HG02973 (cell line): Measurements from ENCODE around the gene SLC17A3.
A peak's percentile ranks its signal among the peaks of the same experiment; 100 is the strongest.

ENCODE experiments used
- ATAC-seq: cut with Tn5 transposase; IDR thresholded peaks from one replicate; pipeline ENCODE4 v1.9.1; 2021; ENCODE audit warnings: moderate library complexity; ENCODE audit not compliant: unreplicated experiment

SLC17A3 gene

DNA sequence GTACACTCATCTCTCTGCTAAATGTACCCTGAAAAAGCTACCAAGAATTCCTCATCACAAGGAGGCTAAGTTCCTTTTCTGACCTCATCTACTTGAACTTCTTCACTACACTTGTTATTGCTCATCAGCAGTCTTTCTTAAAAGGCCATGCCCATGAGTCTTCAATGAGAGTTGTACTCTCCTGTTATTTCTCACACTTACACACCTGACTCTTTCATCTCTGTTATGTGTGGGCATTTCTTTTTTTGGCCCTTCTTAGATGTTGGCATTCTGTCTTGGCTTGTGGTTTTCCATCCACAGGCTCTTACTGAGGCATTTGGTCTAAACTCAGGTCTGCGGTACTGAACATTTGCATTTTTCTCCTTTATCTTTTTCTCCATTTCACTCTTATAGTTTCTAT is 31.5 kb downstream of the SLC17A3 start:
- peak; percentile 56 for ATAC-seq

GRCh38 chr6:25835442-25836283 is 38.4 kb downstream of the SLC17A3 start:
- no peak for ATAC-seq

GRCh38 chr6:25834950-25835349 is 39.1 kb downstream of the SLC17A3 start:
- ATAC-seq = no peak

- no peak for ATAC-seq
These were observed 40.9 kb downstream of the SLC17A3 start for GRCh38 chr6:25833136-25833535.

- ATAC-seq = no peak
These were observed 41.4 kb downstream of the SLC17A3 start for GRCh38 chr6:25832670-25833069.

DNA sequence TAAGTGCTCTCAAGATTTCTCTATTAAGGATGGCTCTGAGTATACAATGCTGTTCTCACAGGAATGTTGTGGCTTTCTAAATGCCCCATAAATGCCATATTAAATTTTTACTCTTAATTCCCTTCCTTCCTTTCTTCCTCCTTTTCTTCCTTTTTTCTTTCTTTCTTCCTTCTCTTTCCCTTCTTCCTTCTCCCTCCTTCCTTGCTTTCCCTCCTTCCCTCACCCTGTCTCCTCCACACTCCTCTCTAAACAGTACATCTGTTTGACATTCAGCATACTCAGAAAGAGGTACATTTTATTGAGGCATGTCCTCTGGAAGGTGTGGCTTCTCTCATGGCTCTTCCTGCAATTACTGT is 41.8 kb downstream of the SLC17A3 start:
- ATAC-seq = no peak

DNA sequence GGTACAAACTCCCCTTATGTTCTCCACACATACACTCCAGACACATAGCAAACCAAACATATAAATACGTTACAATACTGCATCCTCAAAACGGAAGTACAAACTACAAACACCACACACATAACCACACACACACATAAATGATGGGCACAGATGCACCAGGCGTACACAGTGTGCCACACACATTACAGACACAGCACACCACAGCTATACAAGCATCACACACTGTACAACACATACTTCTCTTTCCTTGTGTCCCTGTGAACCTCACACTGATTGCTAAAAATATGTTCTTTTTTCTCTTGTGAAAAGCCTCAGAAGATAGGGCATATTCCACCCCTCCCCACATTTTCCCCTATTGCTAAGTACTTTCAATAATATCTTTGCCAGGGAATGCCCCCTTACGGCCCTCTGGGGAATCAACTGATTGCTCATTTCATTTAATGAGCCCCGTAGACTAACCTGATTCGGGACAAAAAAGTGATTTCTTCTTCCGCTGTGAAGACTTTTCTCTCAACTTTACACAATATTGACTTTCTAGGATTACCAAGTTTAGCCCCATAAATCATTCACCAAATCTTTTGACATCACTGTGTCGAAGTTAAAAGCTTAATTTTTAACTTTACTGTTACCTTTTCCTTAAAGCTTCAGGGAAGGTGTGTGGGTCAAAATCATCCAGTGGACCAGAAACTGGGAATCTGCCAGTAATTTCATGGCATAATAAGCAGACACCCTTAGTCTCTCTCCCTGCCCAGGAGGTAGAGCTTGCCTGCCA is 42.3 kb downstream of the SLC17A3 start, which contains the start of gene SLC17A1:
Gene SLC17A1, minus strand, starts transcription at position 521 of the 775 bp plus-strand sequence. CDS start 1,495 bp downstream, outside the sequence.
- ATAC-seq = no peak

- no peak for ATAC-seq
These were observed 43.6 kb downstream of the SLC17A3 start for GRCh38 chr6:25830458-25830857.

GRCh38 chr6:25829375-25829774 is 44.7 kb downstream of the SLC17A3 start:
- ATAC-seq = no peak

- ATAC-seq = no peak
These were observed 52.7 kb downstream of the SLC17A3 start for GRCh38 chr6:25821341-25821740.

DNA sequence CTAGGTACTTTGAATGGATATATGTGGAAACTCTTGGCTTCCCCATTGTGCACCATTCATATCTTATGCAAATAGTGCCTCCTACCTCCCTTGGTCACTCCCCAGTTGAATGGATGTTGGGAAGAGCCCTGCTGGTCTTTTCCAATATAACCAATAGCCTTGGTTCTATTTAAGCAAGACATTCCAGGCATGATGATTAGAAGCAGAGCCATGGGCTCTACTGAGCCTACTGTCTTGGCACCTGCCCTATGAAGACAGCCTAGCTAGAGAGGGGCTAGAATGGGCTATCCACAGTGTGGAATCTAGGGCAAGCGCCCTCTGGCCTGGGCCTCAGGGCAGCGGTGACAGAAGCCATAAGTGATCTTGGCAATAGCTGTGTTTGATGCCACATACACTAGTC is 57.8 kb downstream of the SLC17A3 start:
- ATAC-seq = no peak

- no peak for ATAC-seq
These were observed 58.8 kb downstream of the SLC17A3 start for GRCh38 chr6:25815194-25815593.

DNA sequence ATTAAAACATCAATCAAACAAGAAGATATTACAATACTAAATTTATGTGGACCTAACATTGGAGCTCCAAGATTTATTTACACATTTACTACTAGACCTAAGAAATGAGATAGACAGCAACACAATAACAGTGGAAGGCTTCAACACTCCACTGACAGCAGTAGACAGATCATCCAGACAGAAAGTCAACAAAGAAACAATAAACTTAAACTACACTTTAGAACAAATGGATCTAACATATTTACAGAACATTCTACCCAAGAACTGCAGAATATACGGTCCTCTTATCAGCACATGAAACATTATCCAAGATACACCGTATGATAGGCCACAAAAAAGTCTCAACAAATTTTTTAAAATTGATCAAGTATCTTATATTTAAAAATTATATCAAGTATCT is 69.2 kb downstream of the SLC17A3 start:
- no peak for ATAC-seq

DNA sequence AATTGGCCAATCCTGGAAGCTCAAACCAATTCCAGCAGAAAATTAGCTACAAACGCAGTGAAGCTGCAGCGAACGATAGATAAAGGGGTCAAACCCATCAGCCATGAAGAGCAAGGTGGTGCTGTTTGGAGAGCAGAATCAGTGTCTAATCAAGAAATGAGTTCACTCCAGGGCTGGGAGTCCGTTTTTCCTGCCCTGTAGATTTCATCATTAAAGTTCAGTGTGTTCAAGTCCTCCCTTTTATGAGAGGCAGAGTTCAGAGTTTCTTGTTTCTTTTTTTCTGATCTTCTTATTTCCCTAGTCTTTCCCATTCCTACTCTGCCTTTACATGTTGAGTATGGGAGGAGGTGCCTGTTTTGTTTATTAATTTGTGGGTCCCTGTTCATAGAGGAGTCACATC is 72.6 kb downstream of the SLC17A3 start:
- ATAC-seq = no peak
